Neural cell (in vitro differentiated cells): Measurements from ENCODE around the gene RAD9A. TPM values are rescaled to one million over a fixed set of nuclear protein-coding genes. Genes with fewer than 3 reads are reported as not detected.

Experiments
- H2AFZ ChIP-seq: fragments of 200-600, 300-800 bp; sonication (generic), shearing (Covaris generic); 2 replicates; pipeline ENCODE4 v1.6.0; 2014; ENCODE audit warnings: low read depth, mild to moderate bottlenecking, antibody characterized with exemption, low read length, moderate library complexity
- H3F3A ChIP-seq: fragments of 200-600 bp; shearing (Covaris generic); 2 replicates; pipeline ENCODE4 v1.6.1; 2016; ENCODE audit warnings: mild to moderate bottlenecking, moderate library complexity, mixed read lengths, antibody characterized with exemption, low read length; ENCODE audit not compliant: insufficient read depth, poor library complexity, severe bottlenecking
- H3K27ac ChIP-seq: fragments of 200-600, 300-800 bp; sonication (generic), shearing (Covaris generic); 2 replicates; pipeline ENCODE4 v1.5.1; 2014; ENCODE audit warnings: mild to moderate bottlenecking, low read length, moderate library complexity
- H3K27me3 ChIP-seq: fragments of 300-800, 200-600 bp; sonication (generic), shearing (Covaris generic); 2 replicates; pipeline ENCODE4 v1.6.0; 2014; ENCODE audit warnings: mild to moderate bottlenecking, low read depth, low read length, moderate library complexity; ENCODE audit not compliant: insufficient read depth
- H3K36me3 ChIP-seq: fragments of 300-800, 200-600 bp; sonication (generic), shearing (Covaris generic); 2 replicates; pipeline ENCODE4 v1.5.1; 2014; ENCODE audit warnings: mild to moderate bottlenecking, antibody characterized with exemption, low read length, moderate library complexity; ENCODE audit not compliant: insufficient read depth
- H3K4me2 ChIP-seq: fragments of 300-800, 200-600 bp; sonication (generic), shearing (Covaris generic); 2 replicates; pipeline ENCODE4 v1.6.0; 2014; ENCODE audit warnings: mild to moderate bottlenecking, low read length
- H3K4me3 ChIP-seq: fragments of 300-800, 200-600 bp; sonication (generic), shearing (Covaris generic); 2 replicates; pipeline ENCODE4 v1.5.1; 2014; ENCODE audit warnings: mild to moderate bottlenecking, low read length, moderate library complexity
- H3K79me2 ChIP-seq: fragments of 200-600 bp; shearing (Covaris generic); replicated peaks from 2 replicates; pipeline ENCODE4 v1.6.0; 2014; ENCODE audit warnings: mild to moderate bottlenecking, low read length, moderate library complexity; ENCODE audit not compliant: insufficient read depth
- H3K9ac ChIP-seq: fragments of 300-800, 200-600 bp; sonication (generic), shearing (Covaris generic); 2 replicates; pipeline ENCODE4 v1.6.1; 2016; ENCODE audit warnings: mild to moderate bottlenecking, low read length, mixed read lengths
- H3K9me2 ChIP-seq: fragments of 200-600 bp; shearing (Covaris generic); 2 replicates; pipeline ENCODE4 v1.6.1; 2016; ENCODE audit warnings: mild to moderate bottlenecking, low read length, mixed read lengths; ENCODE audit not compliant: insufficient read depth
- H3K9me3 ChIP-seq: fragments of 200-600, 300-800 bp; sonication (generic), shearing (Covaris generic); 2 replicates; pipeline ENCODE4 v1.6.1; 2016; ENCODE audit warnings: mild to moderate bottlenecking, mixed run types, low read length, moderate library complexity, mixed read lengths
- H4K20me1 ChIP-seq: fragments of 200-600 bp; shearing (Covaris generic); 2 replicates; pipeline ENCODE4 v1.6.1; 2016; ENCODE audit warnings: mild to moderate bottlenecking, mixed run types; ENCODE audit not compliant: insufficient read depth
- EP300 ChIP-seq: fragments of 450-650 bp; conservative IDR thresholded peaks from 2 replicates; pipeline ENCODE4 v1.6.1; 2014; ENCODE audit warnings: antibody characterized with exemption, mild to moderate bottlenecking, moderate library complexity; ENCODE audit not compliant: poor library complexity, severe bottlenecking
- EZH2 ChIP-seq: fragments of 200-600, 300-800 bp; shearing (Covaris generic), sonication (generic); IDR thresholded peaks from 2 replicates; pipeline ENCODE4 v1.6.1; 2014; ENCODE audit warnings: antibody characterized with exemption, low read length, borderline replicate concordance, mild to moderate bottlenecking; ENCODE audit not compliant: insufficient read depth, poor library complexity, severe bottlenecking
- MXI1 ChIP-seq: fragments of 450-650 bp; conservative IDR thresholded peaks from 2 replicates; pipeline ENCODE4 v1.6.1; 2014; ENCODE audit warnings: antibody characterized with exemption, mild to moderate bottlenecking; ENCODE audit not compliant: poor library complexity, severe bottlenecking
- POLR2AphosphoS5 ChIP-seq: IDR thresholded peaks from 2 replicates; pipeline ENCODE4 v1.6.1; 2012
- RAD21 ChIP-seq: fragments of 450-650 bp; conservative IDR thresholded peaks from 2 replicates; pipeline ENCODE4 v1.6.1; 2014; ENCODE audit warnings: antibody characterized with exemption, mild to moderate bottlenecking, moderate library complexity
- SMC3 ChIP-seq: fragments of 450-650 bp; conservative IDR thresholded peaks from 2 replicates; pipeline ENCODE4 v1.6.1; 2014; ENCODE audit warnings: antibody characterized with exemption, mild to moderate bottlenecking, moderate library complexity; ENCODE audit not compliant: poor library complexity
- TAF1 ChIP-seq: IDR thresholded peaks from 2 replicates; pipeline ENCODE4 v1.6.1; 2012; ENCODE audit warnings: low read depth
- polyA minus RNA-seq: library from RNA; depleted of rRNA, polyadenylated mRNA; stranded (reverse); fragments of >200 nt; gene quantifications from 2 replicates; pipeline ENCODE4 v1.2.3, GENCODE V29; 2014
- polyA plus RNA-seq: library from polyadenylated mRNA; depleted of rRNA; stranded (reverse); fragments of >200 nt; gene quantifications from 2 replicates; pipeline ENCODE4 v1.2.3, GENCODE V29; 2014
- TF ChIP-seq, protein P1 (sequence below): fragments of 450-650 bp; IDR thresholded peaks from 2 replicates; pipeline ENCODE4 v1.5.1; 2014; ENCODE audit warnings: antibody characterized with exemption, mild to moderate bottlenecking, moderate library complexity; ENCODE audit not compliant: poor library complexity, severe bottlenecking
- TF ChIP-seq, protein P2 (sequence below): IDR thresholded peaks from 2 replicates; pipeline ENCODE4 v1.6.1; 2012; ENCODE audit warnings: borderline replicate concordance

RAD9A gene
- polyA plus RNA-seq (59.6 and 76.2 TPM in 2 replicates), polyA minus RNA-seq (38.2 and 44.2 TPM in 2 replicates)

DNA sequence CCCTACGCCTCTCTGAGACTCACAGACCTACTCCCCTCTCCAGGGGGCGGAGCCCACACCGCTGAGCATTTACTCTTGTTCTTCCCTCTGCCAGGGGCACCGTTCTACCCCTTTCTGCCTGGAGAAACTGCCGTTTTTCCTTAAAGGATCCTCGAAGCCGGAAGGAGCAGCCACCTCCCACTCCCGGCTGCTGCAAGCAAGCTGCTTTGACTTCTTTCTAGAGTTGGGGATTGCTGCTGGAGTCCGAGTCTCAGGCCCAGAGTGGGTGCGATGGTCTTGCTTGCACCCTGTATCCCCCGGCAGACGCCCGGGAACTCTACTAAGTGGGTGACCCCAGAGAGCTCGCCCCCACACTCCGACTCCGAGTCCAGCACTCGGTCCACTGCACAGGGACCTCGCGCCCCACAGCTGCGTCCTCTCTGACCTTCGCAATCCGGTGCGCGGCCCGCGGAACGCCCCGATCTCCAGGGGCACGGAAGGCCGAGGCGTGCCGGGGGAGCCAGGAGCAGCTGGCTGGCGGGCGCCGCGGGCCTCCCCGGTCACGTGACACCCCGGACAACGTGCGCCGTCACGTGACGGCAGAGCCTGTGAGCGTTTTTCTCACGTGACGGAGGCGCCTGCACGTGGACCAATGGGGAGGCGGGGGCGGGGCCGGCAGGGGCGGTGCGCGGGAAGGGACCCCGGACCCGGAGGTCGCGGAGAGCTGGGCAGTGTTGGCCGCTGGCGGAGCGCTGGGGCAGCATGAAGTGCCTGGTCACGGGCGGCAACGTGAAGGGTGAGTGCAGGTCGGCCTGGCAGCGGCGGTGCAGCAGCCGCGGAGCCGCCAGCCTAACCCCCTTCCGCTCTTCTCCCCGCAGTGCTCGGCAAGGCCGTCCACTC is at the start of gene RAD9A:
Gene RAD9A (plus strand): TSS at position 683 of the 879 bp plus-strand sequence. CDS start 59 bp downstream, at position 742.
- Histone ChIP-seq H2AFZ (peak within 1 kb of the TSS; percentile 78), H3K27ac (peak within 1 kb of the TSS; percentile 48), H3K4me2 (peak within 1 kb of the TSS; percentile 76), H3K9me2 (no peaks in the 10 kb centered on the region), H3K9ac (peak within 1 kb of the TSS; percentile 73), H4K20me1 (no peaks in the 10 kb centered on the region), H3K9me3 (no peaks in the 10 kb centered on the region), H3F3A (no peaks in the 10 kb centered on the region), H3K27me3 (no peaks in the 10 kb centered on the region), H3K36me3 (no peaks in the 10 kb centered on the region), H3K4me3 (peak within 1 kb of the TSS; percentile 88), H3K79me2 (no peaks in the 10 kb centered on the region)
- TF ChIP-seq POLR2AphosphoS5 (peak; percentile 75), MXI1 (peak; percentile 95), SMC3 (peak; percentile 41), EZH2 (no peak), TAF1 (no peak), EP300 (peak; percentile 43)
- TF ChIP-seq, protein P1, sequence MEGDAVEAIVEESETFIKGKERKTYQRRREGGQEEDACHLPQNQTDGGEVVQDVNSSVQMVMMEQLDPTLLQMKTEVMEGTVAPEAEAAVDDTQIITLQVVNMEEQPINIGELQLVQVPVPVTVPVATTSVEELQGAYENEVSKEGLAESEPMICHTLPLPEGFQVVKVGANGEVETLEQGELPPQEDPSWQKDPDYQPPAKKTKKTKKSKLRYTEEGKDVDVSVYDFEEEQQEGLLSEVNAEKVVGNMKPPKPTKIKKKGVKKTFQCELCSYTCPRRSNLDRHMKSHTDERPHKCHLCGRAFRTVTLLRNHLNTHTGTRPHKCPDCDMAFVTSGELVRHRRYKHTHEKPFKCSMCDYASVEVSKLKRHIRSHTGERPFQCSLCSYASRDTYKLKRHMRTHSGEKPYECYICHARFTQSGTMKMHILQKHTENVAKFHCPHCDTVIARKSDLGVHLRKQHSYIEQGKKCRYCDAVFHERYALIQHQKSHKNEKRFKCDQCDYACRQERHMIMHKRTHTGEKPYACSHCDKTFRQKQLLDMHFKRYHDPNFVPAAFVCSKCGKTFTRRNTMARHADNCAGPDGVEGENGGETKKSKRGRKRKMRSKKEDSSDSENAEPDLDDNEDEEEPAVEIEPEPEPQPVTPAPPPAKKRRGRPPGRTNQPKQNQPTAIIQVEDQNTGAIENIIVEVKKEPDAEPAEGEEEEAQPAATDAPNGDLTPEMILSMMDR, result peak; percentile 11

DNA sequence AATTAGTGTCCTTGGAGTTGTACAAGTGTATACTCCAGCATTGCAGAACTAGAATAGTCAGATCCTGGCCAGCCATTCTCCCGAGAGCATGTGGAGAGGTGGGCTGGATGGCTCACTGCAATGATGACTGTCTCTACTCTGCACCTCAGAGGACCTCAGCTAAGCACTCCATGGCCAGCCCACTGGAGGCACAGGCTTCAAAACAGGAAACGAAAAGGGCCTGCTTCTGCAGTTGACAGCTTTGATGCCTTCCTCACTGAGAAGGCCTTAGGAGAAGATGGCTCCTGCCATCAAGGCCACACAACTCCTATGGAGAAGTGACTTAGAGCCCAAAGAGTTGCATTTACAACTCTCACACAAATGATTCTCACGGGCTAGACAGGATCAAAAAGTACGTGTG is 47.5 kb upstream of the RAD9A start:
- Histone ChIP-seq H3K36me3 (no peaks in the 10 kb centered on the region), H3K4me3 (no peak overlapping the region), H3K4me2 (no peak overlapping the region), H4K20me1 (no peaks in the 10 kb centered on the region), H3F3A (no peaks in the 10 kb centered on the region), H3K27me3 (no peaks in the 10 kb centered on the region), H3K79me2 (no peaks in the 10 kb centered on the region), H3K27ac (no peak overlapping the region), H2AFZ (no peak overlapping the region), H3K9me2 (no peaks in the 10 kb centered on the region), H3K9me3 (no peaks in the 10 kb centered on the region), H3K9ac (no peak overlapping the region)
- TF ChIP-seq TAF1, result no peak
- TF ChIP-seq EZH2, result no peak
- no peak for TF ChIP-seq POLR2AphosphoS5
- no peak for TF ChIP-seq EP300
- TF ChIP-seq, protein P2, sequence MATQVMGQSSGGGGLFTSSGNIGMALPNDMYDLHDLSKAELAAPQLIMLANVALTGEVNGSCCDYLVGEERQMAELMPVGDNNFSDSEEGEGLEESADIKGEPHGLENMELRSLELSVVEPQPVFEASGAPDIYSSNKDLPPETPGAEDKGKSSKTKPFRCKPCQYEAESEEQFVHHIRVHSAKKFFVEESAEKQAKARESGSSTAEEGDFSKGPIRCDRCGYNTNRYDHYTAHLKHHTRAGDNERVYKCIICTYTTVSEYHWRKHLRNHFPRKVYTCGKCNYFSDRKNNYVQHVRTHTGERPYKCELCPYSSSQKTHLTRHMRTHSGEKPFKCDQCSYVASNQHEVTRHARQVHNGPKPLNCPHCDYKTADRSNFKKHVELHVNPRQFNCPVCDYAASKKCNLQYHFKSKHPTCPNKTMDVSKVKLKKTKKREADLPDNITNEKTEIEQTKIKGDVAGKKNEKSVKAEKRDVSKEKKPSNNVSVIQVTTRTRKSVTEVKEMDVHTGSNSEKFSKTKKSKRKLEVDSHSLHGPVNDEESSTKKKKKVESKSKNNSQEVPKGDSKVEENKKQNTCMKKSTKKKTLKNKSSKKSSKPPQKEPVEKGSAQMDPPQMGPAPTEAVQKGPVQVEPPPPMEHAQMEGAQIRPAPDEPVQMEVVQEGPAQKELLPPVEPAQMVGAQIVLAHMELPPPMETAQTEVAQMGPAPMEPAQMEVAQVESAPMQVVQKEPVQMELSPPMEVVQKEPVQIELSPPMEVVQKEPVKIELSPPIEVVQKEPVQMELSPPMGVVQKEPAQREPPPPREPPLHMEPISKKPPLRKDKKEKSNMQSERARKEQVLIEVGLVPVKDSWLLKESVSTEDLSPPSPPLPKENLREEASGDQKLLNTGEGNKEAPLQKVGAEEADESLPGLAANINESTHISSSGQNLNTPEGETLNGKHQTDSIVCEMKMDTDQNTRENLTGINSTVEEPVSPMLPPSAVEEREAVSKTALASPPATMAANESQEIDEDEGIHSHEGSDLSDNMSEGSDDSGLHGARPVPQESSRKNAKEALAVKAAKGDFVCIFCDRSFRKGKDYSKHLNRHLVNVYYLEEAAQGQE, result no peak
- no peak for TF ChIP-seq RAD21
- no peak for TF ChIP-seq SMC3
- TF ChIP-seq, protein P1, result no peak
- TF ChIP-seq MXI1, result no peak
